ENCODE data around the gene CUEDC1.

DNA sequence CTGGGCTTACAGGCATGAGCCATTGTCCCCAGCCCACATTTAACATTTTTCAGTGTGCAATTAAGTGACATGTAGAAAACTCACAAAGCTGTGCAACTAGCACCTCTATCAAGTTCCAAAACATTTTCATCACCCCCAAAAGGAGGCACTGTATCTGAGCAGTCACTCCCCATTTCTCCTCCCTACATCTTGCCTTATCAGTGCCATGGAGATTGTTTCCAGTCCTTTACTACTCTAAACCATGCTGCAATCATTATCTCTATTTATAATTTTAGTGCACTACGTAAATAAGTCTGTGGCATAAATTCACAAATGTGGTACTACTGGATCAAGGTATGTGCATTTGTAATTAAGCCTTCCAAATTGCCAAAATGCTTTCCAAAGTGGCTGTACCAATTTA is 112.9 kb downstream of the CUEDC1 start:
- TF ChIP-seq, protein P1, sequence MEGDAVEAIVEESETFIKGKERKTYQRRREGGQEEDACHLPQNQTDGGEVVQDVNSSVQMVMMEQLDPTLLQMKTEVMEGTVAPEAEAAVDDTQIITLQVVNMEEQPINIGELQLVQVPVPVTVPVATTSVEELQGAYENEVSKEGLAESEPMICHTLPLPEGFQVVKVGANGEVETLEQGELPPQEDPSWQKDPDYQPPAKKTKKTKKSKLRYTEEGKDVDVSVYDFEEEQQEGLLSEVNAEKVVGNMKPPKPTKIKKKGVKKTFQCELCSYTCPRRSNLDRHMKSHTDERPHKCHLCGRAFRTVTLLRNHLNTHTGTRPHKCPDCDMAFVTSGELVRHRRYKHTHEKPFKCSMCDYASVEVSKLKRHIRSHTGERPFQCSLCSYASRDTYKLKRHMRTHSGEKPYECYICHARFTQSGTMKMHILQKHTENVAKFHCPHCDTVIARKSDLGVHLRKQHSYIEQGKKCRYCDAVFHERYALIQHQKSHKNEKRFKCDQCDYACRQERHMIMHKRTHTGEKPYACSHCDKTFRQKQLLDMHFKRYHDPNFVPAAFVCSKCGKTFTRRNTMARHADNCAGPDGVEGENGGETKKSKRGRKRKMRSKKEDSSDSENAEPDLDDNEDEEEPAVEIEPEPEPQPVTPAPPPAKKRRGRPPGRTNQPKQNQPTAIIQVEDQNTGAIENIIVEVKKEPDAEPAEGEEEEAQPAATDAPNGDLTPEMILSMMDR (IDR thresholded peaks at IDR 0.05; ENCODE audit: insufficient read depth, low read length), result no peak
- TF ChIP-seq POLR2AphosphoS5 (IDR thresholded peaks at IDR 0.05; ENCODE audit: low read depth), result no peak
- TF ChIP-seq, protein P2, sequence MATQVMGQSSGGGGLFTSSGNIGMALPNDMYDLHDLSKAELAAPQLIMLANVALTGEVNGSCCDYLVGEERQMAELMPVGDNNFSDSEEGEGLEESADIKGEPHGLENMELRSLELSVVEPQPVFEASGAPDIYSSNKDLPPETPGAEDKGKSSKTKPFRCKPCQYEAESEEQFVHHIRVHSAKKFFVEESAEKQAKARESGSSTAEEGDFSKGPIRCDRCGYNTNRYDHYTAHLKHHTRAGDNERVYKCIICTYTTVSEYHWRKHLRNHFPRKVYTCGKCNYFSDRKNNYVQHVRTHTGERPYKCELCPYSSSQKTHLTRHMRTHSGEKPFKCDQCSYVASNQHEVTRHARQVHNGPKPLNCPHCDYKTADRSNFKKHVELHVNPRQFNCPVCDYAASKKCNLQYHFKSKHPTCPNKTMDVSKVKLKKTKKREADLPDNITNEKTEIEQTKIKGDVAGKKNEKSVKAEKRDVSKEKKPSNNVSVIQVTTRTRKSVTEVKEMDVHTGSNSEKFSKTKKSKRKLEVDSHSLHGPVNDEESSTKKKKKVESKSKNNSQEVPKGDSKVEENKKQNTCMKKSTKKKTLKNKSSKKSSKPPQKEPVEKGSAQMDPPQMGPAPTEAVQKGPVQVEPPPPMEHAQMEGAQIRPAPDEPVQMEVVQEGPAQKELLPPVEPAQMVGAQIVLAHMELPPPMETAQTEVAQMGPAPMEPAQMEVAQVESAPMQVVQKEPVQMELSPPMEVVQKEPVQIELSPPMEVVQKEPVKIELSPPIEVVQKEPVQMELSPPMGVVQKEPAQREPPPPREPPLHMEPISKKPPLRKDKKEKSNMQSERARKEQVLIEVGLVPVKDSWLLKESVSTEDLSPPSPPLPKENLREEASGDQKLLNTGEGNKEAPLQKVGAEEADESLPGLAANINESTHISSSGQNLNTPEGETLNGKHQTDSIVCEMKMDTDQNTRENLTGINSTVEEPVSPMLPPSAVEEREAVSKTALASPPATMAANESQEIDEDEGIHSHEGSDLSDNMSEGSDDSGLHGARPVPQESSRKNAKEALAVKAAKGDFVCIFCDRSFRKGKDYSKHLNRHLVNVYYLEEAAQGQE (IDR thresholded peaks at IDR 0.05; ENCODE audit: insufficient replicate concordance, low read depth), result no peak
- TF ChIP-seq GABPA (IDR thresholded peaks at IDR 0.05; ENCODE audit: low read depth), result no peak
- TF ChIP-seq SPI1 (IDR thresholded peaks at IDR 0.05; ENCODE audit: borderline replicate concordance, low read depth), result no peak

All from HL-60 (cell line).